ENCODE results near the gene ATXN10.

DNA sequence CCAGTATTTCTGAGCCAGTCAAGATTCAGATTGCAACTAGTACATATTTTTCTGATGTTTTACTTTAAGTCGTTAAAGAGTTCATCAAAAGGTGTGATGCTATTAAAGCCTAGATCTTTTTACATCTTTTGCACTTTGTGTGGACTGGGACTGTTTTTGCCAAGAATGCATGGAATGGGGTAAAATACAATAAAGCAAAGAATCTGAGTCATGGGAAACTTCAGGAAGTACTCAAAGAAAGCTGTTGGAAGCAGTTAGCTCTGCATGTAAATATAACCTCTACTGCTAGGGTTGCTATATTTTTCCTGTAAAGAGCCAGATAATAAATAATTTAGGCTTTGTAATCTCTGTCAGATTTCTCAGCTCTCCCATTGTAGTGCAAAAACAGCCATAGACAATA is 20.9 kb downstream of the ATXN10 start:
- TF ChIP-seq, protein P1, sequence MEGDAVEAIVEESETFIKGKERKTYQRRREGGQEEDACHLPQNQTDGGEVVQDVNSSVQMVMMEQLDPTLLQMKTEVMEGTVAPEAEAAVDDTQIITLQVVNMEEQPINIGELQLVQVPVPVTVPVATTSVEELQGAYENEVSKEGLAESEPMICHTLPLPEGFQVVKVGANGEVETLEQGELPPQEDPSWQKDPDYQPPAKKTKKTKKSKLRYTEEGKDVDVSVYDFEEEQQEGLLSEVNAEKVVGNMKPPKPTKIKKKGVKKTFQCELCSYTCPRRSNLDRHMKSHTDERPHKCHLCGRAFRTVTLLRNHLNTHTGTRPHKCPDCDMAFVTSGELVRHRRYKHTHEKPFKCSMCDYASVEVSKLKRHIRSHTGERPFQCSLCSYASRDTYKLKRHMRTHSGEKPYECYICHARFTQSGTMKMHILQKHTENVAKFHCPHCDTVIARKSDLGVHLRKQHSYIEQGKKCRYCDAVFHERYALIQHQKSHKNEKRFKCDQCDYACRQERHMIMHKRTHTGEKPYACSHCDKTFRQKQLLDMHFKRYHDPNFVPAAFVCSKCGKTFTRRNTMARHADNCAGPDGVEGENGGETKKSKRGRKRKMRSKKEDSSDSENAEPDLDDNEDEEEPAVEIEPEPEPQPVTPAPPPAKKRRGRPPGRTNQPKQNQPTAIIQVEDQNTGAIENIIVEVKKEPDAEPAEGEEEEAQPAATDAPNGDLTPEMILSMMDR (IDR thresholded peaks at IDR 0.05; ENCODE audit: insufficient read depth, low read length) = no peak
- TF ChIP-seq POLR2AphosphoS5 (IDR thresholded peaks at IDR 0.05; ENCODE audit: low read depth) (no peak), GABPA (IDR thresholded peaks at IDR 0.05; ENCODE audit: low read depth) (no peak), SPI1 (IDR thresholded peaks at IDR 0.05; ENCODE audit: borderline replicate concordance, low read depth) (no peak)
- TF ChIP-seq, protein P2, sequence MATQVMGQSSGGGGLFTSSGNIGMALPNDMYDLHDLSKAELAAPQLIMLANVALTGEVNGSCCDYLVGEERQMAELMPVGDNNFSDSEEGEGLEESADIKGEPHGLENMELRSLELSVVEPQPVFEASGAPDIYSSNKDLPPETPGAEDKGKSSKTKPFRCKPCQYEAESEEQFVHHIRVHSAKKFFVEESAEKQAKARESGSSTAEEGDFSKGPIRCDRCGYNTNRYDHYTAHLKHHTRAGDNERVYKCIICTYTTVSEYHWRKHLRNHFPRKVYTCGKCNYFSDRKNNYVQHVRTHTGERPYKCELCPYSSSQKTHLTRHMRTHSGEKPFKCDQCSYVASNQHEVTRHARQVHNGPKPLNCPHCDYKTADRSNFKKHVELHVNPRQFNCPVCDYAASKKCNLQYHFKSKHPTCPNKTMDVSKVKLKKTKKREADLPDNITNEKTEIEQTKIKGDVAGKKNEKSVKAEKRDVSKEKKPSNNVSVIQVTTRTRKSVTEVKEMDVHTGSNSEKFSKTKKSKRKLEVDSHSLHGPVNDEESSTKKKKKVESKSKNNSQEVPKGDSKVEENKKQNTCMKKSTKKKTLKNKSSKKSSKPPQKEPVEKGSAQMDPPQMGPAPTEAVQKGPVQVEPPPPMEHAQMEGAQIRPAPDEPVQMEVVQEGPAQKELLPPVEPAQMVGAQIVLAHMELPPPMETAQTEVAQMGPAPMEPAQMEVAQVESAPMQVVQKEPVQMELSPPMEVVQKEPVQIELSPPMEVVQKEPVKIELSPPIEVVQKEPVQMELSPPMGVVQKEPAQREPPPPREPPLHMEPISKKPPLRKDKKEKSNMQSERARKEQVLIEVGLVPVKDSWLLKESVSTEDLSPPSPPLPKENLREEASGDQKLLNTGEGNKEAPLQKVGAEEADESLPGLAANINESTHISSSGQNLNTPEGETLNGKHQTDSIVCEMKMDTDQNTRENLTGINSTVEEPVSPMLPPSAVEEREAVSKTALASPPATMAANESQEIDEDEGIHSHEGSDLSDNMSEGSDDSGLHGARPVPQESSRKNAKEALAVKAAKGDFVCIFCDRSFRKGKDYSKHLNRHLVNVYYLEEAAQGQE (IDR thresholded peaks at IDR 0.05; ENCODE audit: insufficient replicate concordance, low read depth) = no peak

All from HL-60 (cell line).